GM12875 (cell line): ENCODE results near the gene AURKB.
A peak's percentile ranks its signal among the peaks of the same experiment; 100 is the strongest.

Experiments
- H3K4me3 ChIP-seq: one replicate; pipeline ENCODE4 v1.5.1; 2011; ENCODE audit warnings: low read depth, low read length, control low read depth
- CTCF ChIP-seq: IDR thresholded peaks from 2 replicates; pipeline ENCODE4 v1.5.1; 2011; ENCODE audit warnings: low read depth, mild to moderate bottlenecking, control low read depth, inconsistent platforms, low read length, moderate library complexity, borderline replicate concordance; ENCODE audit not compliant: insufficient read depth

AURKB gene

GRCh38 chr17:8234361-8235270 is 24.2 kb upstream of the AURKB start:
- no peak overlapping the region for H3K4me3 ChIP-seq
- no peak for TF ChIP-seq CTCF

- no peak for TF ChIP-seq CTCF
- H3K4me3 ChIP-seq: no peak overlapping the region
These were observed 21.3 kb upstream of the AURKB start for GRCh38 chr17:8231701-8232100.

GRCh38 chr17:8227238-8227581 is 16.8 kb upstream of the AURKB start:
- H3K4me3 ChIP-seq: no peak overlapping the region
- TF ChIP-seq CTCF: no peak

GRCh38 chr17:8226536-8227237 is 16.3 kb upstream of the AURKB start:
- H3K4me3 ChIP-seq: peak overlapping the region; percentile 36
- TF ChIP-seq CTCF: no peak

- H3K4me3 ChIP-seq: no peak overlapping the region
- TF ChIP-seq CTCF: no peak
These were observed 15.6 kb upstream of the AURKB start for GRCh38 chr17:8225813-8226535.

- no peak for TF ChIP-seq CTCF
- no peak overlapping the region for H3K4me3 ChIP-seq
These were observed 14.8 kb upstream of the AURKB start for GRCh38 chr17:8224891-8225812.
